ENCODE measurements around the gene IER5L.

IER5L gene

GRCh38 chr9:129204840-129205239 lies 26.8 kb upstream of the IER5L start:
- no peak overlapping the region for H3K27ac ChIP-seq
- TF ChIP-seq, protein P1, sequence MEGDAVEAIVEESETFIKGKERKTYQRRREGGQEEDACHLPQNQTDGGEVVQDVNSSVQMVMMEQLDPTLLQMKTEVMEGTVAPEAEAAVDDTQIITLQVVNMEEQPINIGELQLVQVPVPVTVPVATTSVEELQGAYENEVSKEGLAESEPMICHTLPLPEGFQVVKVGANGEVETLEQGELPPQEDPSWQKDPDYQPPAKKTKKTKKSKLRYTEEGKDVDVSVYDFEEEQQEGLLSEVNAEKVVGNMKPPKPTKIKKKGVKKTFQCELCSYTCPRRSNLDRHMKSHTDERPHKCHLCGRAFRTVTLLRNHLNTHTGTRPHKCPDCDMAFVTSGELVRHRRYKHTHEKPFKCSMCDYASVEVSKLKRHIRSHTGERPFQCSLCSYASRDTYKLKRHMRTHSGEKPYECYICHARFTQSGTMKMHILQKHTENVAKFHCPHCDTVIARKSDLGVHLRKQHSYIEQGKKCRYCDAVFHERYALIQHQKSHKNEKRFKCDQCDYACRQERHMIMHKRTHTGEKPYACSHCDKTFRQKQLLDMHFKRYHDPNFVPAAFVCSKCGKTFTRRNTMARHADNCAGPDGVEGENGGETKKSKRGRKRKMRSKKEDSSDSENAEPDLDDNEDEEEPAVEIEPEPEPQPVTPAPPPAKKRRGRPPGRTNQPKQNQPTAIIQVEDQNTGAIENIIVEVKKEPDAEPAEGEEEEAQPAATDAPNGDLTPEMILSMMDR (conservative IDR thresholded peaks at IDR 0.05) = no peak
- no peak for TF ChIP-seq ZFX (IDR thresholded peaks at IDR 0.05)

DNA sequence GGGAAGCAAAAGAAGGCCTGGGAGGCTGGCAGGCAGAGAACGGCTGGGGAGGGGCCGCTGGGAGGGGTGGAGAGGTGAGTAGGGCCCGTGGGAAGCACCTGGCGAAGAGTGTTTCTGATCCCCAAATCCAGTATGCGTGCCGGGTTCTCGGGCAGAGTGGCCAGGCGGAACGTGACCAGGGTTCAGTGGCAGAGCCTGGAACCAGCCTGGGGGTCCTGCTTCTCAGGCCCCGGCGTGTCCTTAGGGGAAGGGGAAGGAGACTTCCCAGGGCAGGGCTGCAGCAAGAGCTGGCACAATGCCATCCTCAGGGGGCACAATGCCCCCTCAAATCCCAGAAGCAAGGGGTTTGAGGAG lies 25.5 kb upstream of the IER5L start:
- TF ChIP-seq ZFX (IDR thresholded peaks at IDR 0.05) = no peak
- TF ChIP-seq, protein P1 (conservative IDR thresholded peaks at IDR 0.05) = no peak
- H3K27ac ChIP-seq = no peak overlapping the region

- TF ChIP-seq, protein P1 (conservative IDR thresholded peaks at IDR 0.05) = no peak
- TF ChIP-seq ZFX (IDR thresholded peaks at IDR 0.05) = peak; percentile 27; the same call in 1 of the 2 replicates
- peak overlapping the region; percentile 32; the same call in 1 of the 2 replicates for H3K27ac ChIP-seq
Measured at GRCh38 chr9:129202613-129203555, 24.8 kb upstream of the IER5L start.

DNA sequence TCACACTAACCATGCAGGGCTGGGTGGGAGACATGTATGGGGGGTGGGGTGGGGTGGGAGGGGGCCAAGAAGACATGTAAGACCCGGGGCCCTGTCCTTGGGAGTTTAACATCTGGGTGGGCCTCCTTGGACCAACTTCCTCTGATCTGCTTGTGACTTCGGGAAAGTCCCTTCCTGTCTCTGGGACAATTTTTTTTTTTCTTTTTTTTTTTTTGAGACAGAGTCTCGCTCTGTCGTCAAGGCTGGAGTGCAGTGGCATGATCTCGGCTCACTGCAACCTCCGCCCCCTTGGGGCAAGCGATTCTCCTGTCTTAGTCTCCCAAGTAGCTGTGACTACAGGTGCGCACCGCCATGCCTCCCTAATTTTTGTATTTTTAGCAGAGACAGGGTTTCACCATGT lies 23.8 kb upstream of the IER5L start:
- TF ChIP-seq, protein P1 (conservative IDR thresholded peaks at IDR 0.05) = no peak
- no peak for TF ChIP-seq ZFX (IDR thresholded peaks at IDR 0.05)
- H3K27ac ChIP-seq = no peak overlapping the region

GRCh38 chr9:129201289-129201688 lies 23.2 kb upstream of the IER5L start:
- no peak overlapping the region for H3K27ac ChIP-seq
- TF ChIP-seq ZFX (IDR thresholded peaks at IDR 0.05) = no peak
- TF ChIP-seq, protein P1 (conservative IDR thresholded peaks at IDR 0.05) = no peak

- TF ChIP-seq ZFX (IDR thresholded peaks at IDR 0.05) = no peak
- TF ChIP-seq, protein P1 (conservative IDR thresholded peaks at IDR 0.05) = no peak
- no peak overlapping the region for H3K27ac ChIP-seq
Measured at GRCh38 chr9:129200255-129200654, 22.2 kb upstream of the IER5L start.

GRCh38 chr9:129199044-129199435 lies 21.0 kb upstream of the IER5L start:
- no peak overlapping the region for H3K27ac ChIP-seq
- no peak for TF ChIP-seq ZFX (IDR thresholded peaks at IDR 0.05)
- TF ChIP-seq, protein P1 (conservative IDR thresholded peaks at IDR 0.05) = no peak

Measured in C4-2B (cell line).